ENCODE measurements around the gene DPYSL5. TPM values are rescaled to one million over a fixed set of nuclear protein-coding genes. Genes with fewer than 3 reads are reported as not detected.

DPYSL5 gene
- total and polyA plus RNA-seq, 10 of the 15 experiments (the other 5 are each of a cell fraction or from before 2014, with no cell fraction given), result not detected

- TF ChIP-seq FOS (IDR thresholded peaks at IDR 0.05; ENCODE audit: borderline replicate concordance, extremely low read depth, insufficient read length), result no peak
- no peak for TF ChIP-seq EGR1 (IDR thresholded peaks at IDR 0.05; ENCODE audit: borderline replicate concordance in 1 of 2, low read depth in 2 of 2, low read length in 2 of 2)
These were observed 87.1 kb downstream of the DPYSL5 start (continued) for GRCh38 chr2:26934985-26935384.

- H3K27ac ChIP-seq (ENCODE audit: control insufficient read depth, insufficient read depth), result no peak overlapping the region
- no peak for TF ChIP-seq NRF1 (conservative IDR thresholded peaks at IDR 0.05; ENCODE audit: low read depth, low read length)
- no peaks in the 10 kb centered on the region for H3K79me2 ChIP-seq (ENCODE audit: control insufficient read depth, insufficient read depth, low read length)
- in situ Hi-C loops (cut with MboI) (no loop called here), intact Hi-C loops (cut with micrococcal nuclease; ENCODE audit: unreplicated experiment) (no loop called here)
- DNase-seq (ENCODE audit: low read depth, low spot score), result no peak
- H3K36me3 ChIP-seq (ENCODE audit: control insufficient read depth in 2 of 2, insufficient read depth in 2 of 2, low read length in 1 of 2), result no peaks in the 10 kb centered on the region
- H3K4me2 ChIP-seq (ENCODE audit: control insufficient read depth, insufficient read depth), result no peak overlapping the region
- H3K27me3 ChIP-seq (replicated peaks in 1 of 2; ENCODE audit: control insufficient read depth in 2 of 2, insufficient read depth in 2 of 2, low read length in 1 of 2), result peaks cover 0 to 1% of the 10 kb centered on the region in 2 experiments; a peak in 3 of 4 replicates
- no peak overlapping the region for H3K9ac ChIP-seq (ENCODE audit: control insufficient read depth, insufficient read depth, low read length)
- ChIA-PET RAD21 (ENCODE audit: unreplicated experiment) (no interaction called here), POLR2A (no interaction called here), SMC1A (ENCODE audit: uncharacterized antibody, unreplicated experiment) (interaction anchor here (0.6 to 1.6 kb wide), 4 partner anchors 15 to 91 kb away, joined by 3 to 4 read pairs (median 3); no protein-coding TSS in a partner anchor), CTCF (interaction anchor here (1.0 to 2.4 kb wide), 4 partner anchors 14 to 95 kb away, joined by 3 to 10 read pairs (median 4); no protein-coding TSS in a partner anchor)
- ATAC-seq, result no peak
- H3K9me3 ChIP-seq (replicated peaks; ENCODE audit: control insufficient read depth, insufficient read depth, low read length), result no peaks in the 10 kb centered on the region
- BruUV-seq (replicated peaks), result no TSS peak
- no peak overlapping the region for H3K4me3 ChIP-seq
- no peaks in the 10 kb centered on the region for H4K20me1 ChIP-seq (ENCODE audit: control insufficient read depth, insufficient read depth)
- FAIRE-seq, result no peak
- WGBS (ENCODE audit: insufficient coverage, insufficient replicate concordance, low lambda C conversion rate, missing lambda C conversion rate), result 66% methylated on average over 5 of the region's 5 CpGs
- H2AFZ ChIP-seq (ENCODE audit: control insufficient read depth, low read depth, low read length), result no peak overlapping the region
- no peaks in the 10 kb centered on the region for H3K4me1 ChIP-seq (ENCODE audit: control insufficient read depth, insufficient read depth, low read length)
These were observed 88.9 kb downstream of the DPYSL5 start for GRCh38 chr2:26936855-26937254.

- Histone ChIP-seq H2AFZ (ENCODE audit: control insufficient read depth, low read depth, low read length) (no peak overlapping the region), H3K27me3 (replicated peaks in 1 of 2; ENCODE audit: control insufficient read depth in 2 of 2, insufficient read depth in 2 of 2, low read length in 1 of 2) (peaks cover 0 to 1% of the 10 kb centered on the region in 2 experiments; a peak in 3 of 4 replicates), H3K9ac (ENCODE audit: control insufficient read depth, insufficient read depth, low read length) (no peak overlapping the region), H4K20me1 (ENCODE audit: control insufficient read depth, insufficient read depth) (no peaks in the 10 kb centered on the region), H3K4me1 (ENCODE audit: control insufficient read depth, insufficient read depth, low read length) (no peaks in the 10 kb centered on the region), H3K36me3 (ENCODE audit: control insufficient read depth in 2 of 2, insufficient read depth in 2 of 2, low read length in 1 of 2) (no peaks in the 10 kb centered on the region), H3K4me3 (no peak overlapping the region), H3K27ac (ENCODE audit: control insufficient read depth, insufficient read depth) (no peak overlapping the region), H3K4me2 (ENCODE audit: control insufficient read depth, insufficient read depth) (no peak overlapping the region), H3K9me3 (replicated peaks; ENCODE audit: control insufficient read depth, insufficient read depth, low read length) (no peaks in the 10 kb centered on the region), H3K79me2 (ENCODE audit: control insufficient read depth, insufficient read depth, low read length) (no peaks in the 10 kb centered on the region)
- ChIA-PET SMC1A (ENCODE audit: uncharacterized antibody, unreplicated experiment) (interaction anchor here (0.7 kb wide), 1 partner anchor 93 kb away, joined by 3 read pairs; no protein-coding TSS in a partner anchor), RAD21 (ENCODE audit: unreplicated experiment) (no interaction called here), CTCF (interaction anchor here (0.6 to 1.0 kb wide), 2 partner anchors 17 to 22 kb away, joined by 3 read pairs; no protein-coding TSS in a partner anchor), POLR2A (no interaction called here)
- no TSS peak for BruUV-seq (replicated peaks)
- in situ Hi-C loops (cut with MboI), result no loop called here
- no peak; the same call in 2 of the 3 replicates for ATAC-seq
- no peak for FAIRE-seq
- WGBS (ENCODE audit: insufficient coverage, insufficient replicate concordance, low lambda C conversion rate, missing lambda C conversion rate), result 27% methylated on average over 10 of the region's 10 CpGs
- no peak for DNase-seq (ENCODE audit: low read depth, low spot score)
- intact Hi-C loops (cut with micrococcal nuclease; ENCODE audit: unreplicated experiment), result no loop called here
- TF ChIP-seq EGR1 (IDR thresholded peaks at IDR 0.05; ENCODE audit: borderline replicate concordance in 1 of 2, low read depth in 2 of 2, low read length in 2 of 2) (no peak), RB1 (IDR thresholded peaks at IDR 0.05; ENCODE audit: borderline replicate concordance) (no peak), TCF3 (IDR thresholded peaks at IDR 0.05; ENCODE audit: borderline replicate concordance, insufficient read depth, low read depth, low read length) (no peak), NR2C2 (IDR thresholded peaks at IDR 0.05; ENCODE audit: borderline replicate concordance, control insufficient read depth, insufficient read length, low read depth) (no peak), MAX (IDR thresholded peaks at IDR 0.05; ENCODE audit: low read depth, low read length) (no peak), SREBF1 (IDR thresholded peaks at IDR 0.05; ENCODE audit: low read length) (no peak), BHLHE40 (IDR thresholded peaks at IDR 0.05; ENCODE audit: borderline replicate concordance in 1 of 2, low read depth in 2 of 2, low read length in 1 of 2) (no peak), NFXL1 (IDR thresholded peaks at IDR 0.05; ENCODE audit: borderline replicate concordance) (no peak), PKNOX1 (IDR thresholded peaks at IDR 0.05) (no peak), ZSCAN29 (IDR thresholded peaks at IDR 0.05) (no peak), ZZZ3 (IDR thresholded peaks at IDR 0.05; ENCODE audit: control insufficient read depth, insufficient read length, low read depth) (no peak)
These were observed 90.6 kb downstream of the DPYSL5 start for GRCh38 chr2:26938399-26939118.

All from GM12878 (cell line).